KMS-11 (cell line): Measurements from ENCODE around the gene JARID2.
A peak's percentile ranks its signal among the peaks of the same experiment; 100 is the strongest.

Experiments
- H2AFZ ChIP-seq: fragments of 200-600 bp; sonication (generic); 2 replicates; pipeline ENCODE4 v1.6.1; 2016; ENCODE audit warnings: antibody characterized with exemption, mixed run types, low read depth
- H3K27ac ChIP-seq: fragments of 200-600 bp; sonication (generic); 2 replicates; pipeline ENCODE4 v1.6.1; 2016; ENCODE audit warnings: mild to moderate bottlenecking, mixed run types
- H3K27me3 ChIP-seq: fragments of 200-600 bp; sonication (generic); 2 replicates; pipeline ENCODE4 v1.6.1; 2017; ENCODE audit warnings: mild to moderate bottlenecking, low read depth, mixed run types, moderate library complexity; ENCODE audit not compliant: insufficient read depth
- H3K36me3 ChIP-seq: fragments of 200-600 bp; sonication (generic); 2 replicates; pipeline ENCODE4 v1.6.1; 2017; ENCODE audit warnings: mild to moderate bottlenecking, mixed run types; ENCODE audit not compliant: insufficient read depth
- H3K4me1 ChIP-seq: fragments of 200-600 bp; sonication (generic); 2 replicates; pipeline ENCODE4 v1.6.1; 2016; ENCODE audit warnings: mild to moderate bottlenecking, low read depth, mixed run types; ENCODE audit not compliant: poor library complexity, severe bottlenecking
- H3K4me2 ChIP-seq: fragments of 200-600 bp; sonication (generic); 2 replicates; pipeline ENCODE4 v1.7.0; 2016; ENCODE audit warnings: mild to moderate bottlenecking, mixed run types
- H3K4me3 ChIP-seq: fragments of 200-600 bp; sonication (generic); IDR thresholded peaks from 2 replicates; pipeline ENCODE4 v1.6.1; 2017; ENCODE audit warnings: low read depth, low read length, mixed read lengths; ENCODE audit not compliant: insufficient read depth
- H3K79me2 ChIP-seq: fragments of 200-600 bp; sonication (generic); 2 replicates; pipeline ENCODE4 v1.6.1; 2016; ENCODE audit warnings: low read depth, mixed run types; ENCODE audit not compliant: insufficient read depth
- H3K9ac ChIP-seq: fragments of 200-600 bp; sonication (generic); 2 replicates; pipeline ENCODE4 v1.6.1; 2016; ENCODE audit warnings: mild to moderate bottlenecking, mixed run types
- H4K20me1 ChIP-seq: fragments of 200-600 bp; sonication (generic); 2 replicates; pipeline ENCODE4 v1.6.1; 2016; ENCODE audit warnings: mild to moderate bottlenecking, mixed run types; ENCODE audit not compliant: insufficient read depth
- TF ChIP-seq, protein P1 (sequence below): fragments of 200-600 bp; sonication (generic); conservative IDR thresholded peaks from 2 replicates; pipeline ENCODE4 v1.6.1; 2017; ENCODE audit warnings: low read depth, mild to moderate bottlenecking, antibody characterized with exemption, low read length, moderate library complexity, mixed read lengths

JARID2 gene

DNA sequence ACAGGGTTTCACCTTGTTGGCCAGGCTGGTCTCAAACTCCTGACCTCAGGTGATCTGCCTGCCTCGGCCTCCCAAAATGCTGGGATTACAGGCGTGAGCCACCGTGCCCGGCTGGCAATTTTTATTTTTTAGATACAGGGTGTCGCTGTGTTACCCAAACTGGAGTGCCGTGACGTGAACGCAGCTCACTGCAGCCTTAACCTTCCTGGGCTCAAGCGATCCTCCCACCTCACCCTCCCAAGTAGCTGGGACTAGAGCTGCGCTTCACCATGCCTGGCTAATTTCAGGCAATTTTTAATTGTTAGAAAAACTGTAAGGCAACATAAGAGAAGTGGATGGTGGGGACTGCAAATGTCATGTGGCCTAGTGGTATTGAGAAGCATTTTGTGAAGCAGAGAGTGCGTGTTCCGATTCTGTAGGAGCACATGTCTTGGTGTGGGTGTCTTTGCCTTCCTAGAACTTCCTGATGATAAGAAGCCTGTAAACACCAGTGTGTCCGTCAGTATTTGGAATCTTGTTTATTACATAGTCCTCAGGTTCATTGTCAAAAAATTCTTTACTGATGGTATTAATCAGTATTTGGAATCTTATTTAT is 18.0 kb downstream of the JARID2 start:
- peaks cover 98% of the 10 kb centered on the region for H3K79me2 ChIP-seq
- H3K4me2 ChIP-seq, result no peak overlapping the region; the same call in 1 of the 2 replicates
- H3K4me3 ChIP-seq, result no peak overlapping the region
- H3K9ac ChIP-seq, result no peak overlapping the region
- no peak overlapping the region for H2AFZ ChIP-seq
- no peaks in the 10 kb centered on the region for H3K36me3 ChIP-seq
- H3K27me3 ChIP-seq, result no peaks in the 10 kb centered on the region
- H3K27ac ChIP-seq, result no peak overlapping the region
- no peaks in the 10 kb centered on the region for H4K20me1 ChIP-seq
- H3K4me1 ChIP-seq, result peaks cover 48% of the 10 kb centered on the region
- TF ChIP-seq, protein P1, sequence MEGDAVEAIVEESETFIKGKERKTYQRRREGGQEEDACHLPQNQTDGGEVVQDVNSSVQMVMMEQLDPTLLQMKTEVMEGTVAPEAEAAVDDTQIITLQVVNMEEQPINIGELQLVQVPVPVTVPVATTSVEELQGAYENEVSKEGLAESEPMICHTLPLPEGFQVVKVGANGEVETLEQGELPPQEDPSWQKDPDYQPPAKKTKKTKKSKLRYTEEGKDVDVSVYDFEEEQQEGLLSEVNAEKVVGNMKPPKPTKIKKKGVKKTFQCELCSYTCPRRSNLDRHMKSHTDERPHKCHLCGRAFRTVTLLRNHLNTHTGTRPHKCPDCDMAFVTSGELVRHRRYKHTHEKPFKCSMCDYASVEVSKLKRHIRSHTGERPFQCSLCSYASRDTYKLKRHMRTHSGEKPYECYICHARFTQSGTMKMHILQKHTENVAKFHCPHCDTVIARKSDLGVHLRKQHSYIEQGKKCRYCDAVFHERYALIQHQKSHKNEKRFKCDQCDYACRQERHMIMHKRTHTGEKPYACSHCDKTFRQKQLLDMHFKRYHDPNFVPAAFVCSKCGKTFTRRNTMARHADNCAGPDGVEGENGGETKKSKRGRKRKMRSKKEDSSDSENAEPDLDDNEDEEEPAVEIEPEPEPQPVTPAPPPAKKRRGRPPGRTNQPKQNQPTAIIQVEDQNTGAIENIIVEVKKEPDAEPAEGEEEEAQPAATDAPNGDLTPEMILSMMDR, result no peak

DNA sequence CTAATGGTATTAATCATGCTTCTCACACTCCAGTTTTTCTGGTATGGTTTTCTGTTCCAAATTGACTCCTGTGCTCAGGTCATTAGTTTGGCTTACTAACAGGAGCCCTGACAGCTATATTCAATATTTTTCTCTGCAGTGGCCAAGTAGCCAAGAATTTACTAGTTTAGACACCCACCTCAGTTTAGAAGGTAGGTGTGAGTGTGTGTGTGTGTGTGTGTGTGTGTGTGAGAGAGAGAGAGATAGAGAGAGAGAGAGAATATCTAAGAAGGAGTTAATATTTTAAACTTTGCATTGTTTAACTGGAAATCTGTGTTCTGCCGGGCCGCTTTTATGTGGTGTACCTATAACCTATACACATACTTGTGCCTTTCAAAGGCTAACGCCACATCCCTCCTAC is 18.5 kb downstream of the JARID2 start:
- no peak overlapping the region for H2AFZ ChIP-seq
- peaks cover 98% of the 10 kb centered on the region for H3K79me2 ChIP-seq
- TF ChIP-seq, protein P1, result no peak
- H3K9ac ChIP-seq, result no peak overlapping the region
- no peak overlapping the region for H3K4me3 ChIP-seq
- H4K20me1 ChIP-seq, result no peaks in the 10 kb centered on the region
- H3K27me3 ChIP-seq, result no peaks in the 10 kb centered on the region
- no peak overlapping the region for H3K27ac ChIP-seq
- H3K4me2 ChIP-seq, result peak overlapping the region; percentile 33; the same call in 1 of the 2 replicates
- H3K4me1 ChIP-seq, result peaks cover 43% of the 10 kb centered on the region
- H3K36me3 ChIP-seq, result no peaks in the 10 kb centered on the region

DNA sequence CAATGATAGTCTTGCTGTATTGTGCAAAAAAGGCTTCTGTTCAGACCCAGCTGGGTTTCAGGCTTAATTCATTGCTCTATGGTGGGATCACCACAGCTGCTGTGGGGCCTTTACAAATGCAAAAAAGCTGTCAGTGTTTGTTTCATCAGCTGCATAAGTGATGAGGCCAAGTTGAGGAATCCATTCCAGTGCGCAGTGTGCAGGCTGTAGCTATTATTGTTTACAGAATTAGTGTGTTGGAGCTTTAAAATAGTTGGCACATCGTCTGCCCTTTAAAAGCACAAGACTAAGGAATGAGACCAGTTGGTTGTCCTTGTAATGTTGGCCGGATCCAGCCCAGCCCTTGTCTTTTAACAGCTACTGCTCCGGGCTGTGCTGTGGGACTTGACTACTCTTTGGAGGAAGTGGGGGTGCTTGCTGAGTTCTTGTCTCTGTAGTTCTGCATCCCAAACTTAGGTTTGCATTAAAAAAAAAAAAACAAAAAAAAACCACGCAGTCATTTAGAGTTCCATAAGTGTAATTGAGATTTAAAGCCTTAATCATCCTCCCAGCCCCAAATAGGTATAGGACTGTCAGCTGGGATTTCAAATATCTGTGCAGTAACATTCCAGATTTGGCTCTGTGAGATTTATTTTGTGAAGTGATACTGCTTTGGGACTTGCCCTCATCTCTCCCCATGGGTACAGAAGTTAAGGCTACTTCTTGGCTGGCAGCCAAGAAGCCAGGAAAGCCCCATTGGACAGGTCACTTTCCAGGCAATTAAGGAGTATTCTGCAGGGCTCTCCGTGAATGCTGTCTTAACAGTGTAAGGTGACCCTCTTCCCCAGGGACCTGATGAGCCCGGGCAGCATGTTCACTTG is 19.3 kb downstream of the JARID2 start:
- no peak overlapping the region for H3K9ac ChIP-seq
- peaks cover 93% of the 10 kb centered on the region for H3K79me2 ChIP-seq
- TF ChIP-seq, protein P1, result no peak
- H3K27me3 ChIP-seq, result no peaks in the 10 kb centered on the region
- peak overlapping the region; percentile 33; the same call in 1 of the 2 replicates for H3K4me2 ChIP-seq
- no peak overlapping the region for H3K4me3 ChIP-seq
- peaks cover 44% of the 10 kb centered on the region for H3K4me1 ChIP-seq
- no peaks in the 10 kb centered on the region for H3K36me3 ChIP-seq
- no peak overlapping the region for H3K27ac ChIP-seq
- no peak overlapping the region for H2AFZ ChIP-seq
- H4K20me1 ChIP-seq, result no peaks in the 10 kb centered on the region

DNA sequence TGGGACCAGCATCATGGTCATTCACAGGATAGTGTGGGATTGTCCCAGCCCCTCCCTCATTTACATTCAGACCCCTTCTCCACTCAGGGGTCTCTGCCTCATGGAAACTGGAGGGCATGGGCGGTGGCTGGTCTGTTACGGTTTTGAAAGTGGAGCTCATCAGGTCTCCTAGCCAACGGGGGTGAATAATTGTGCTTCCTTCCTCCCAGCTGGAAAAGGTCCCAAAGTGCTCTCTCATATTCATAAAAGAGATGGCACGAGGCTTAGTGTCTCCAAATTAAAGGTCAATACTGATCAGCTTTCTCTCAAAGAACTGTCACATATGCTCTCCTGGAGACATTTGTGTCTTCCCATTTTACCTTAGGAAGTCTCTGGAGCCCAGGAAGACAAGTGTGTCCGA is 19.9 kb downstream of the JARID2 start:
- no peaks in the 10 kb centered on the region for H3K36me3 ChIP-seq
- H2AFZ ChIP-seq, result no peak overlapping the region
- TF ChIP-seq, protein P1, result no peak
- H3K4me3 ChIP-seq, result no peak overlapping the region
- H3K27me3 ChIP-seq, result no peaks in the 10 kb centered on the region
- H3K27ac ChIP-seq, result no peak overlapping the region
- H4K20me1 ChIP-seq, result no peaks in the 10 kb centered on the region
- H3K79me2 ChIP-seq, result peaks cover 87% of the 10 kb centered on the region
- H3K4me1 ChIP-seq, result peaks cover 44% of the 10 kb centered on the region
- H3K9ac ChIP-seq, result no peak overlapping the region
- no peak overlapping the region; the same call in 1 of the 2 replicates for H3K4me2 ChIP-seq
